Activated CD4-positive, CD25-positive, alpha-beta regulatory T cell treated with anti-CD3 and anti-CD28 coated beads, Interleukin-2, amount 50 U/mL, for 24 hours (primary cell): ENCODE results near the gene THADA.
"Not testable (repeated sequence)": the region's sequence is repeated elsewhere in the genome, so short reads cannot be mapped to it uniquely, and the experiment has no call there.

Source experiments
- ATAC-seq, 2 donors: fragments of 150-1000 bp; cut with Tn5 transposase; one replicate each; pipeline ENCODE4 v1.10.0; 2021; ENCODE audit warnings: mild to moderate bottlenecking in 1 of 2, moderate library complexity in 1 of 2

The THADA gene

GRCh38 chr2:43537137-43537536 is 58.7 kb downstream of the THADA start:
- ATAC-seq: no peak

DNA sequence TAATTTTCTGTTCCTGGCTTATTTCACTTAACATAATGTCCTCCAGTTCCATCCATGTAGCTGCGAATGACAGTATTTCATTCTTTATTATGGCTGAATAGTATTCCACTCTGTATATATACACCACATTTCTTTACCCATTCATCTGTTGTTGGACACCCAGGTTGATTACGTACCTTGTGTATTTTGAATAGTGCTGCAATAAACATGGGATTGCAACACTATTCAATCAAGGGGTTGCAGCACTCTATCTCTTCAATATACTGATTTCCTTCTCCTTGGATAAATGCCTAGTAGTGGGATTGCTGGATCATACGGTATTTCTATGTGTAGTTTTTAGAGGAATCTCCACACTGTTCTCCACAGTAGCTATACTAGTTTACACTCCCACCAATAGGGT is 61.3 kb downstream of the THADA start:
- ATAC-seq: no peak

GRCh38 chr2:43532572-43532971 is 63.3 kb downstream of the THADA start:
- ATAC-seq: not testable (repeated sequence)

- no peak for ATAC-seq
These were observed 64.6 kb downstream of the THADA start for GRCh38 chr2:43531251-43531650.

GRCh38 chr2:43526994-43527393 is 68.8 kb downstream of the THADA start:
- ATAC-seq: no peak

DNA sequence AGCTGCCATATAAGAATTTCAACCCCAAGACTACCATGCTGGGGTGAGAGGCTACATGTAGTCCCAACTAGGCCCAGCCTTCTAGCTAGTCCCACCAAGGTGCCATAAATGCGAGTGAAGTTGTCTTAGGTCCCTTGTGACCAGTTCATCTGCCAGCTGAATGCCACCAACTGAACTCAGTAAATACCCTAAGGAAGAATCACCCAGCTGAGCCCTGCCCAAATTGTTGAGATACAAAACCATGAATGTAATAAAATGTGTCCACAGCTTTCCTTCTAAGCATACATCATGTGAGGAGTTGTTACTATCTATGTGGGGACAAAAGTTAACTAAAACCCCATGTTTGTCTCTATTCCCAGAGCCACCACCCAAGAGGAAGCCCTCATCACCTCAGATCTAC is 70.3 kb downstream of the THADA start:
- ATAC-seq: no peak

DNA sequence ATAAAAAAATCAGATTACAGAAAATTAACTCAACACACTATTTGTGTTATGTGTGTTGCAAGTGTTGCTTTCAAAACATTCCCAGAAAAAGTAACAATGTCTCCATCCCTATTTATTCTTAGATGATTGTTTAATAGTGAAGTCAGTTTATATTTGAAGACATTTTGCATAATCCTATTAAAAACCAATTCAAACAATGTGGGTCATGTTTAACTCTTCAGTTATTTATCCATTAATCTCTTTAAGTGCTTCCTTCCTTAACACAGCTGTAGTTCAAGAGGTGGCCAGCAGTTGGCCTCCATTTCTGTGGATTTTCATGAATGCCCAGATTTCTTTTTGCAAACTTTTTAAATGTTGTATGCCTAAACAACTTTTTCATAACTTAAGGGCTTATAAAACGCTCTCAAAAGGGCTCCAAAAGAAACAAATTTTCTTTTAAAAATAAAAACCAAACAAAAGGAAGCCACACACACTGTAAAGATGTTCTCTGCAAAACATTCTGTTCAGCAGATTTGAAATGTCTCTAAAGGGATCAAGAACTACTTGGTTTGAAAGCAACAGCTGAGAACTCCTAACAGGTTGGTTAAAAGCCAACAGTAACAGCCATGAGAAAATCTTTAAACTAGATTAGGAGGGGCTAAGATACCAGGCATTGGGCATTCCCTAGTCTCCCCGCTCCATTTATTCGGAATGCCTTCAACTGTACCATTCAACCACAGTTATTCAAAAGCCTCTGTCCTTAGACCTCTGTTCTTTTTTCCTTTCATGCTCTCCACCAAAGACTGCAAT is 71.5 kb downstream of the THADA start:
- no peak for ATAC-seq

- ATAC-seq: no peak
These were observed 73.7 kb downstream of the THADA start for GRCh38 chr2:43522177-43522576.

DNA sequence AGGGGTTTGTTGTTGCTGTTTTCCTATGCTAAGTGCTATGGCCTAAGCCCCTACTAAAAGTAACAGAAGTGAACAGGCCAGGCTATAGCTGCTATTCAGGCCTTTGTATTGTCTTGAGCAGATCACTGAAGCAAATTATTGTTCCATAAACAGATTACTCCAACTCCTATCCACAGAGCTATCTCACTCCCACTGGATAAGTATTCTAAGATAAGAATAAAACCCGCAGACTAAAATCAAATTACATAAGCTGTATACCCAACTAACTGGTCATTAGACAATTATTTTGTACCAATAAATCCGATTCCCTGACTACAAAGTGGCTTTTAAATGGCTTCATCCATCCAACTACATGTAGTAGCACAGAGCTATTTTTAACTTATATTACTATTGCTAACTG is 74.3 kb downstream of the THADA start:
- no peak for ATAC-seq

DNA sequence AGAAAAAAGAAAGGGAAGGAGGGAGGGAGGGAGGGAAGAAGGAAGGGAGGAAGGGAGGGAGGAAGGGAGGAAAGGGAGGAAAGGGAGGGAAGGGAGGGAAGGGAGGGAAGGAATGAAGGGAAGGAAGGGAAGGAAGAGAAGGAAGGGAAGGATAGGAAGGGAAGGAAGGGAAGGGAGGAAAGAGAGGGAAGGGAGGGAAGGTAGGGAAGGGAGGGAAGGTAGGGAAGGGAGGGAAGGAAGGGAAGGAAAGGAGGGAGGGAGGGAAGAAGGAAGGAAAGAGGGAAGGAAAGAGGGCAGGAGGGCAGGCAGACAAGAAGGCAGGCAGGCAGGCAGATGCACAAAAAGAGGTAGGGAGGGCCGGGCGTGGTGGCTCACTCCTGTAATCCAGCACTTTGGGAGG is 74.9 kb downstream of the THADA start:
- no peak for ATAC-seq

DNA sequence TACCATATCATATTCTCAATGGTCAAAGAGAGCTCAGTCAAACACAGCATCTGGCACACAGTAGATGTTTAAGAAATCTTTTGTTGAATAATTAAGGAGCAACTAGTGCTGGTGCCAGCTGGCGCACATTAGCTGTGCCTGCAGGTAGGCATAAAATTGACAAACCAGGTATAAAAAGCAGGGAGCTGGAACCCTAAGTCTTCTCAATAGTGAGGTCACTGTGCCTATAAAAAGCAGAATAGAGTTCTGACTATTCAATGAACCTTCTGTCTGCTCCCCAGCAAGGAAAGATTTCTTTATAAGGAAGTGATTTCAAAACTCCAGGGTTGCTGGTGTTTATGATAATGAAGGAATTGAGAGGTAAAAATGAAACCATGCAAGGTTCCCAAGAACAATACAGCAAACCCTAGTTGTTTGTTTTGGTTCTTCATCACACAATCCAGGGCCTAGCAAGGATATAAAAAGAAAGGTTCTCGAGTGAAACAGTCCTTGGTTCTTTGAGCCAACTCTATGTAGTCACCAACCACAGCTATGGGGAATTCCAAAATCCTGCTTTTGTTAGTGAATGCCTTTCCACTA is 76.1 kb downstream of the THADA start:
- ATAC-seq: no peak

- no peak for ATAC-seq
These were observed 77.1 kb downstream of the THADA start for GRCh38 chr2:43518718-43519117.

DNA sequence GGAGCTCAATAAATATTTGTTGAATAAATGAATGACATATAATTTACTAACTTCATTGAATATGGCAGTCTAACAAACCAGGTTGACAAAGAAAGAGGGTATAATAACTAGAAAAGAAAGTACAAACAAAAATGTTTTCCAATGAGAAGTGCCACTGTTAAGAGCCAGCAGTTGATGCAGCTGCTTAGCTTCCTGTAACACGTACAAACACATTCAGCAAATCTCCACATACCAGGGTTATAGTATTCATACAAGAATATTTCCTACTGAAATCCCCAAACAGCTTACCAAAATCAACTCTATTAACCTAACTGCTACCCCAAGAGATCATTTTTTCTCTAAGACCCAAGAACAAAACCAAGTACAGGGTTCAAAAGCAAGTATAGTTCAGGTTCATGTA is 77.7 kb downstream of the THADA start:
- ATAC-seq: no peak

DNA sequence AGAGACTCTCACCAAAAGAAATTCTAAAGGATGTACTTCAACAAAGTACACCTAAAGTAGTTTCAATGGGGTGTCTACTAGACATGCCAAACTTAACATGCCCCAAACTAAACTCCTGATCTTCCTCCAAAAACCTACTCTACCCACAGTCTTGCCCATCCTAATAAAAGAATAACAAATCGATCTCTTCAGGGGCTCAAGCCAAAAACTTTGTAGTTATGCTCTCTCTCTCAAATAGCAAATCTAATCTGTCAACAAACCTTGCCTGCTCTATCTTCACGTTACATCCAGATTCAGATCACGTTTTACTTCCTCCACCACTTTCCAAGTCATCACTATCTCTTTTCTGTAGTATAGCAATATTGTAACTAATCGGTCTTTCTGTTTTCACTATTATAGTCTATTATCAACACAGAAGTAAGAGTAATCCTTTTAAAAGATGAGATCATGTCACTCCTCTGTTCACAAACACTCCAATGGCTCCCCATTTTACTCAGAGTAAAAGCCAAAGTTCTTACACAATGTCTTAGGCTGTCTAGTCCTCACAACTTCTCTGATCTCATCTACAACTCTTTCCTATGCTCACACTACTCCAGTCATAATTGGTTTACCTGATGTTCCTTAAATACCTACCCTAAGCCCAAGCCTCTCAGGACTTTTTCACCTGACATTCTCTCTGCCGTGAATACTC is 79.9 kb downstream of the THADA start:
- peak; percentile 70 to 73 for ATAC-seq

- no peak for ATAC-seq
These were observed 80.6 kb downstream of the THADA start for GRCh38 chr2:43515248-43515647.

DNA sequence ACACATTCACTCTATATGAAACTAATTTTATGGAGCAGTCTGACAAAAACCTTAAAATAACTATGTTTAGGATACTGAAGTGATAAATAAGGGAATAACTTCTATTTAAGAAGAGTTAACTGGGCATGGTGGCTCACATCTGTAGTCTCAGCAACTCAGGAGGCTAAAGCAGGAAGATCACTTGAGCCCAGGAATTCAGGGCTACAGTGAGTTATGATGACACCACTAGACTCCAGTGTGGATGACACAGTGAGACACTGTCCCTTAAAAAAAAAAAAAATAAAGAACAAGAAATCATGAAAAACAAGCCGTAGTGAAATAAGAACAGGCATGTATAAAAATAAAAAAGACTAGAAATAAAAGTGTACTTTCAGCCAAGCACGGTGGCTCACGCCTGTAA is 82.0 kb downstream of the THADA start:
- no peak for ATAC-seq

DNA sequence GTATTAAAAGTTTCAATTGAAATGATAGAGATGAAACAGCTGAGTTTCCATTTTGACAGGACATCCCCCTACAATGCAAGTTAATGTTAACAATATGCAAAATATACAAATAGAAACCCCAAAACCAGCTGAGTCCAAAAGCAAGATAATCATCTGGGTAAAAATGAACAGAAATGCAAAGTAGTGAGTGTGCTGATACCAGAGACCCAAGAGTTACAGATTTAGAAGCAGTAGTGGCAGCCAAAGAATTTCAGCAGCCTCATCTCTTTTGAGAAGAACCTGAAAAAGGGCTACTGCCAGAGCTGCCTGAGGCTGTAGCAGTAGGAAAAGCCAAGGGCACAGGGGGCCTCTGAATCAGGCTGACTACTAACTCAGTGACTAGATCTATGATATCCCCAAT is 82.6 kb downstream of the THADA start:
- ATAC-seq: no peak

DNA sequence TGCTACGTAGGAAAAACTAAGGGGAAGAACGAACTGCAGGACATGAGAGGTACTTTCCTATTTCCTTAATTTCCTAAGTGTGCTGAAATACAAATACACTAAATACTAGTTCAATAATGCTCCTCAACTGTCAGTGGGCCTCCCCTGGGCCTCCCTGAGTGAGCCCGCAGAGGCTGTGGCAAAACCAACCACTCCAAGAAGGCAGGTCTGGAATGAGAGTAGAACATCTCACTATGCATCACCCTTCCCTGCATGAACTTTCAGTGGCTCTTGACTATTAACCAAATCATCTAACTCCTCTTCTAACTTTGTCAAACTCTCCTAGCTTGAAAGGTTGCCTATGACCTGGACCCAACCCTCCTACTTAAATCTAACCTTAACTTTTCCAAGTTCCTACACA is 84.6 kb downstream of the THADA start:
- no peak for ATAC-seq

DNA sequence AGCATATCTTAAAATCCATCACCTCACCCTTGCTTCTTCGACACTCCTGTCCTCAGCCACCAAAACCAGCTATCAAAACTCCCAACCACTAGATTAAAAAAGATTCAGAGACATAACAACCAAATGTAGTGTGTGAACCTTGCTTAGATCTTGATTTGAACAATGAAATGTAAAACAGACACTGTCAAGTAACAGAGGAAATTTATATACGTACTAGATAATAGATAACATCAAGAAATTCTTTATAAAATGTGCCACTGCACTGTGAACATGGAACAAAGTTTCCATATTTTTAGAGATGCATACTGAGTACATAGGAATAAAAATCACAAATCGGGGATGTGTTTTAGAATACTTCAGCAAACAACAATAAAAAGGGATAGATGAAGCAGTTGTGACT is 86.0 kb downstream of the THADA start:
- ATAC-seq: no peak

DNA sequence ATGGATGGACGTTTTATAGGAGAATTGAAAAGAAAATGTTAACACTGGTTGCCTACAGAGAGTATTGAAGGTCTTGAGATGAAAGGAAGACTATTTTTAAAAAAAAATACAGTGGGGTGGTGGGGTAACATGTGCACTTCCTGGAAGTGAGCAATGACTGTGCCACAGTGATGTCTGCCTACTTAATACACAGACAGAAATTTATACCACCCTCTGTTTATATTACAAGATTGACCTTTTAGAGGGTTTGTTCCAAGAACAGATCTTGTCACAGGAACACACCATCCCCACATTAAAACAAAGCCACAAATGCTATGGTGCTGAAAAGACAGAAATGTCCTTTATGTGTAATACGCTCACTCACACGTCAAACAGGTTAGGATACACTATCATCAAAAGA is 87.6 kb downstream of the THADA start:
- peak; percentile 92 to 93 for ATAC-seq

- ATAC-seq: peak; percentile 46 to 50
These were observed 88.7 kb downstream of the THADA start for GRCh38 chr2:43507137-43507536.

GRCh38 chr2:43495727-43496126 is 100.1 kb downstream of the THADA start:
- ATAC-seq: no peak

DNA sequence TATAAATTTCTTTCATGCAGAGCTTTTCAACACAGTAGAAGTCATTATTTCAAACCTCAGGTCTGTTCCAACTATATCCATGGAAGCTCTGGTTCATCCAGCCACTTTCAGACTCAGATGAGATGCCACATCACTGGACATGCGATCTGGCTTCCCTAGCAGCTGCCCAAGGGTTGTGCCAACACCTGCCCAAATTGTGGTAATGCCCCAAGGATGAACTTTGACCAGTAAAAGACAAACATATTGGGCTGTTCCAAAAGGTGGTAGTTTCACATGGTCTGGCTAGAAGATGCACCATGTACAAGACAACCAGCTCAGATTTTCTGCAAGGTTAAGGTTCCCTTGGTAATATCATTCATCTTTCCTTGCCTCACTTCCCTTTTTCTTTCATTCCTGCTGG is 101.9 kb downstream of the THADA start:
- no peak for ATAC-seq

- ATAC-seq: no peak
These were observed 104.7 kb downstream of the THADA start for GRCh38 chr2:43491065-43491639.
